B cell (primary cell): Measurements from ENCODE around the gene KCTD2. TPM values are rescaled to one million over a fixed set of nuclear protein-coding genes. Genes with fewer than 3 reads are reported as not detected.
"Not testable (repeated sequence)": the region's sequence is repeated elsewhere in the genome, so short reads cannot be mapped to it uniquely, and the experiment has no call there.

Experiments used
- ATAC-seq: fragments of 200-7000 bp; cut with Tn5 transposase; one replicate; pipeline ENCODE4 v1.10.0; 2021; ENCODE audit warnings: low read depth, mild to moderate bottlenecking, moderate number of reproducible peaks, moderate library complexity
- CTCF ChIA-PET: fragments of 350-600 bp; sonication (Branson Sonifier 250); formaldehyde crosslinking; loops from one replicate; lab custom pipeline; 2021; ENCODE audit warnings: antibody characterized with exemption, inconsistent platforms; lab: Charles Lee
- POLR2A ChIA-PET: fragments of 350-600 bp; sonication (Branson Sonifier 250); formaldehyde crosslinking; loops from one replicate; lab custom pipeline; 2021; ENCODE audit warnings: antibody characterized with exemption; lab: Charles Lee
- DNase-seq: peaks from one replicate; pipeline ENCODE4 v3.0.0; 2013
- H2AFZ ChIP-seq: 2 replicates; pipeline ENCODE4 v1.6.1; 2012; ENCODE audit warnings: mild to moderate bottlenecking, low read depth, low read length; ENCODE audit not compliant: insufficient read depth, poor library complexity, severe bottlenecking
- H3K27ac ChIP-seq, 2 donors: 1 replicate in 1 of 2; 2 replicates in 1 of 2; pipeline ENCODE4 v1.5.1; 2012 to 2013; ENCODE audit warnings: low read length in 2 of 2, mild to moderate bottlenecking in 2 of 2, moderate library complexity in 1 of 2
- H3K27me3 ChIP-seq, 4 experiments: fragments of 200-600 bp in 1 of 4; sonication (generic) in 1 of 4; replicated peaks in 1 of 4; 1 replicate in 2 of 4; 2 replicates in 2 of 4; pipeline versions ENCODE4 v1.6.1 to v1.7.0; 2013 to 2016; ENCODE audit warnings: low read length in 3 of 4, mild to moderate bottlenecking in 2 of 4, mixed read lengths in 1 of 4, moderate library complexity in 1 of 4; ENCODE audit not compliant: insufficient read depth in 4 of 4, control insufficient read depth in 3 of 4; ENCODE audit errors: control extremely low read depth in 1 of 4
- H3K36me3 ChIP-seq, 2 experiments: replicated peaks in 1 of 2; 1 replicate in 1 of 2; 2 replicates in 1 of 2; pipeline versions ENCODE4 v1.6.1 to v1.7.1; 2013; ENCODE audit warnings: low read length in 1 of 2; ENCODE audit not compliant: insufficient read depth in 2 of 2, control insufficient read depth in 1 of 2; ENCODE audit errors: control extremely low read depth in 1 of 2, extremely low read depth in 1 of 2
- H3K4me1 ChIP-seq, 2 donors: fragments of 200-600 bp in 1 of 2; sonication (generic) in 1 of 2; 1 replicate in 1 of 2; 2 replicates in 1 of 2; pipeline versions ENCODE4 v1.5.1 to v1.6.1; 2013 to 2017; ENCODE audit warnings: low read length in 2 of 2; ENCODE audit not compliant: control insufficient read depth in 2 of 2, insufficient read depth in 2 of 2
- H3K4me2 ChIP-seq: replicated peaks from 2 replicates; pipeline ENCODE3; 2012; ENCODE audit warnings: mild to moderate bottlenecking, low read depth, low read length; ENCODE audit not compliant: poor library complexity, severe bottlenecking
- H3K4me3 ChIP-seq, 5 experiments: fragments of 200-600 bp in 1 of 5; sonication (generic) in 1 of 5; 1 replicate in 3 of 5; 2 replicates in 2 of 5; pipeline versions ENCODE4 v1.5.1 to v1.7.0; 2011 to 2016; ENCODE audit warnings: low read length in 4 of 5, mild to moderate bottlenecking in 4 of 5, low read depth in 2 of 5, control low read depth in 1 of 5, moderate library complexity in 1 of 5; ENCODE audit not compliant: insufficient read depth in 1 of 5; ENCODE audit errors: control extremely low read depth in 1 of 5, extremely low read depth in 1 of 5
- H3K79me2 ChIP-seq: fragments of 200-600 bp; sonication (generic); one replicate; pipeline ENCODE4 v1.6.0; 2016; ENCODE audit warnings: low read length; ENCODE audit not compliant: control insufficient read depth, insufficient read depth
- H3K9ac ChIP-seq: fragments of 200-600 bp; sonication (generic); 2 replicates; pipeline ENCODE4 v1.6.1; 2017; ENCODE audit warnings: mild to moderate bottlenecking, low read length, moderate library complexity
- H3K9me3 ChIP-seq, 3 donors: one replicate each; pipeline versions ENCODE4 v1.6.1 to v1.7.1; 2013; ENCODE audit warnings: low read length in 2 of 3; ENCODE audit not compliant: control insufficient read depth in 2 of 3, insufficient read depth in 1 of 3; ENCODE audit errors: control extremely low read depth in 1 of 3
- H4K20me1 ChIP-seq: 2 replicates; pipeline ENCODE4 v1.6.0; 2012; ENCODE audit warnings: mild to moderate bottlenecking, low read length; ENCODE audit not compliant: insufficient read depth, control insufficient read depth, poor library complexity, severe bottlenecking
- H3K27ac Mint-ChIP-seq: one replicate; pipeline ENCODE4 v1.8.0; 2021; ENCODE audit warnings: mixed read lengths
- H3K27me3 Mint-ChIP-seq: one replicate; pipeline ENCODE4 v1.8.0; 2021; ENCODE audit warnings: mixed read lengths
- H3K4me1 Mint-ChIP-seq: one replicate; pipeline ENCODE4 v1.8.0; 2021; ENCODE audit warnings: mixed read lengths
- H3K4me3 Mint-ChIP-seq: one replicate; pipeline ENCODE4 v1.8.0; 2021; ENCODE audit warnings: mixed read lengths
- H3K9me3 Mint-ChIP-seq: one replicate; pipeline ENCODE4 v1.8.0; 2022; ENCODE audit warnings: mixed read lengths; ENCODE audit not compliant: insufficient read depth
- EZH2 ChIP-seq: IDR thresholded peaks from 2 replicates; pipeline ENCODE4 v1.6.1; 2012; ENCODE audit warnings: borderline replicate concordance, low read depth, mild to moderate bottlenecking, moderate library complexity, low read length; ENCODE audit not compliant: insufficient read depth, poor library complexity, severe bottlenecking
- WGBS: methylation state at CpG from one replicate; pipeline ENCODE4 v1.1.5; 2013; ENCODE audit warnings: missing lambda C conversion rate; ENCODE audit not compliant: insufficient coverage; 5-methylcytosine and 5-hydroxymethylcytosine counted together
- intact Hi-C: fragments of 100-400 bp; cut with micrococcal nuclease; formaldehyde crosslinking; loops from one replicate; pipeline ENCODE4 v1.10.0; 2022
- polyA plus RNA-seq: library from polyadenylated mRNA; depleted of rRNA; stranded (reverse); fragments of >200 nt; gene quantifications from 2 replicates; pipeline ENCODE4 v1.2.3, GENCODE V29; 2012
- total RNA-seq, 2 donors: library from RNA; stranded (reverse); fragments of 120-200 nt in 1 of 2; gene quantifications; 1 replicate in 1 of 2; 2 replicates in 1 of 2; pipeline versions ENCODE4 v1.2.3 to v1.2.4, GENCODE V29; 2013 to 2022
- TF ChIP-seq, protein P1 (sequence below): fragments of 200-600 bp; IDR thresholded peaks from one replicate; pipeline ENCODE4 v1.8.0; 2022; ENCODE audit warnings: antibody characterized with exemption, mild to moderate bottlenecking

The KCTD2 gene
- total and polyA plus RNA-seq, 2 donors (not counting 1 experiment from before 2014, with no cell fraction given) = 15.7 to 23.2 TPM

- 100% methylated on average over 1 of the region's 8 CpGs for WGBS
- TF ChIP-seq, protein P1, sequence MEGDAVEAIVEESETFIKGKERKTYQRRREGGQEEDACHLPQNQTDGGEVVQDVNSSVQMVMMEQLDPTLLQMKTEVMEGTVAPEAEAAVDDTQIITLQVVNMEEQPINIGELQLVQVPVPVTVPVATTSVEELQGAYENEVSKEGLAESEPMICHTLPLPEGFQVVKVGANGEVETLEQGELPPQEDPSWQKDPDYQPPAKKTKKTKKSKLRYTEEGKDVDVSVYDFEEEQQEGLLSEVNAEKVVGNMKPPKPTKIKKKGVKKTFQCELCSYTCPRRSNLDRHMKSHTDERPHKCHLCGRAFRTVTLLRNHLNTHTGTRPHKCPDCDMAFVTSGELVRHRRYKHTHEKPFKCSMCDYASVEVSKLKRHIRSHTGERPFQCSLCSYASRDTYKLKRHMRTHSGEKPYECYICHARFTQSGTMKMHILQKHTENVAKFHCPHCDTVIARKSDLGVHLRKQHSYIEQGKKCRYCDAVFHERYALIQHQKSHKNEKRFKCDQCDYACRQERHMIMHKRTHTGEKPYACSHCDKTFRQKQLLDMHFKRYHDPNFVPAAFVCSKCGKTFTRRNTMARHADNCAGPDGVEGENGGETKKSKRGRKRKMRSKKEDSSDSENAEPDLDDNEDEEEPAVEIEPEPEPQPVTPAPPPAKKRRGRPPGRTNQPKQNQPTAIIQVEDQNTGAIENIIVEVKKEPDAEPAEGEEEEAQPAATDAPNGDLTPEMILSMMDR = no peak
- Histone ChIP-seq H3K27me3 (no peaks in the 10 kb centered on the region), H3K4me2 (no peak overlapping the region), H3K79me2 (no peaks in the 10 kb centered on the region), H2AFZ (no peak overlapping the region), H3K9me3 (no peaks in the 10 kb centered on the region), H3K4me3 (no peak overlapping the region), H3K36me3 (peaks cover 0 to 18% of the 10 kb centered on the region in 2 experiments), H3K4me1 (no peaks in the 10 kb centered on the region), H4K20me1 (no peaks in the 10 kb centered on the region), H3K27ac (no peak overlapping the region), H3K9ac (no peak overlapping the region)
- ATAC-seq (no peak), DNase-seq (no peak)
- ChIA-PET CTCF (interaction anchor here (0.7 to 3.4 kb wide), 8 partner anchors 9 to 418 kb away, joined by 3 to 24 read pairs (median 6); no protein-coding TSS in a partner anchor), POLR2A (interaction anchor here (0.7 to 0.9 kb wide), 4 partner anchors 11 to 326 kb away, joined by 4 to 7 read pairs (median 4); no protein-coding TSS in a partner anchor)
- no peak overlapping the region for H3K4me3 Mint-ChIP-seq
- no peaks in the 10 kb centered on the region for H3K4me1 Mint-ChIP-seq
- H3K27me3 Mint-ChIP-seq = no peaks in the 10 kb centered on the region
- intact Hi-C loops = no loop called here
- H3K9me3 Mint-ChIP-seq = no peaks in the 10 kb centered on the region
- H3K27ac Mint-ChIP-seq = no peak overlapping the region
These were observed 21.7 kb downstream of the KCTD2 start for GRCh38 chr17:75068750-75069149.

DNA sequence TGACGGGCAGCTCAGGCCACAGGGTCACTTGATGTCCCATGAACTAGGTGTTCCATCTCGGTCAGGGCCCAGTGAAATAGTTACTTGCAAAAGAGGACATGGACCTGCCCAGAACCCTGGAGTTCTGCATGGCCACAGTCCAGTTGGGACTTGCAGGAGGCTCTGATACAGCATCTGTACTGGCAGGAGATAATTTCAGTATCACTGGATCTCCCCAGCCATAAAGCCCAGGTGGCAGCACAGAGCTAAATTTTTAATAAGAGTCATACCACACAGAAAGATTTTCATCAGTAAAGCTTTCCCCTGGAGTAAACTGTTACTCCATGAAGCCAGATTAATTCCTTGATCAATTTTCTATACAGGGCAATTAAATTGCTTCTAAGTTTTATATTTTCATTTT is 22.8 kb downstream of the KCTD2 start:
- Histone ChIP-seq H3K27ac (no peak overlapping the region), H3K79me2 (no peaks in the 10 kb centered on the region), H3K36me3 (peaks cover 0 to 9% of the 10 kb centered on the region in 2 experiments), H2AFZ (no peak overlapping the region), H3K9me3 (no peaks in the 10 kb centered on the region), H3K4me1 (no peaks in the 10 kb centered on the region), H3K9ac (no peak overlapping the region), H3K27me3 (no peaks in the 10 kb centered on the region), H4K20me1 (no peaks in the 10 kb centered on the region), H3K4me2 (no peak overlapping the region), H3K4me3 (no peak overlapping the region)
- intact Hi-C loops = no loop called here
- Mint-ChIP-seq H3K4me3 (no peak overlapping the region), H3K27me3 (no peaks in the 10 kb centered on the region), H3K9me3 (no peaks in the 10 kb centered on the region), H3K4me1 (no peaks in the 10 kb centered on the region), H3K27ac (no peak overlapping the region)
- CTCF ChIA-PET = interaction anchor here (0.8 to 3.4 kb wide), 11 partner anchors 9 to 201 kb away, joined by 3 to 24 read pairs (median 5); partner anchors contain the start of gene MIF4GD
- 92% methylated on average over 2 of the region's 2 CpGs for WGBS
- TF ChIP-seq, protein P1 = no peak
- no peak for TF ChIP-seq EZH2
- DNase-seq = no peak
- no peak for ATAC-seq
- POLR2A ChIA-PET = interaction anchor here (0.7 kb wide), 2 partner anchors 92 to 374 kb away, joined by 3 to 8 read pairs; no protein-coding TSS in a partner anchor

GRCh38 chr17:75071478-75072271 is 24.6 kb downstream of the KCTD2 start:
- POLR2A ChIA-PET, ATAC-seq, H3K4me2 ChIP-seq, H3K27me3 ChIP-seq, DNase-seq, H3K27me3 Mint-ChIP-seq, H3K9me3 ChIP-seq, H3K9ac ChIP-seq, H3K4me1 ChIP-seq, H3K4me3 Mint-ChIP-seq, H3K27ac Mint-ChIP-seq, H3K4me3 ChIP-seq, H3K4me1 Mint-ChIP-seq, H3K36me3 ChIP-seq, H3K79me2 ChIP-seq, intact Hi-C loops, H3K27ac ChIP-seq, H4K20me1 ChIP-seq, H2AFZ ChIP-seq, H3K9me3 Mint-ChIP-seq: not testable (repeated sequence)
- 55% methylated on average over 2 of the region's 8 CpGs for WGBS
- CTCF ChIA-PET = interaction anchor here (1.3 to 3.4 kb wide), 3 partner anchors 11 to 131 kb away, joined by 6 to 24 read pairs (median 10); no protein-coding TSS in a partner anchor
